VCaP (cell line): ENCODE measurements around the gene DAD1.

Experiments
- H3K27ac ChIP-seq: fragments of 450-650 bp; 2 replicates; pipeline ENCODE4 v1.5.1; 2017
- CTCF ChIP-seq: fragments of 450-650 bp; conservative IDR thresholded peaks from 2 replicates; pipeline ENCODE4 v1.5.1; 2017; ENCODE audit warnings: mild to moderate bottlenecking, moderate library complexity

DAD1 gene

GRCh38 chr14:22517117-22517720 is 71.8 kb downstream of the DAD1 start:
- H3K27ac ChIP-seq: no peak overlapping the region
- TF ChIP-seq CTCF: no peak

- no peak for TF ChIP-seq CTCF
- H3K27ac ChIP-seq: no peak overlapping the region
These were observed 73.1 kb downstream of the DAD1 start for GRCh38 chr14:22515929-22516328.
